HG03558 (cell line): ENCODE results near the gene ATP13A3.

Experiments
- ATAC-seq: cut with Tn5 transposase; IDR thresholded peaks from one replicate; pipeline ENCODE4 v1.9.1; 2021; ENCODE audit warnings: moderate number of reproducible peaks; ENCODE audit not compliant: unreplicated experiment; ENCODE audit errors: extremely low read depth

ATP13A3 gene

DNA sequence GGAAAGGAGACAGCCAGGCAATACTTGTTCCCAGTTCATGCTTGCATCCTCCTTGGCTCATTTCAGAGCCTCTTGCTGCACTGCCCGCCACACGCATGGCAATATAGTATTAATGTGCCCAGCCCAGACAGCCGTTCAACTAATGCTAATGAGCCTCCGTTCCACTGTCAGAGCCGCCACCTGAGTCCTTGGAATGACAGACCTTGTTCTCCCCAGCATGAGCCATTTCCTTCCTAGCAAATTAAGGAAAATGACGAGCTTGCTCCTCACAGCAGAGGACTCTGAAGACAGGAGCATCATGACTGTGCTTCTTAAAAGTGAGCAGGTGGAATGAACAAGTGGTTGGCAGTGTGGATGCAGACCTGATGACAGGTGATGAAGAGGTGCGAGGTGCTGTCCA lies 106.5 kb downstream of the ATP13A3 start:
- no peak for ATAC-seq

- no peak for ATAC-seq
These were observed 107.2 kb downstream of the ATP13A3 start for GRCh38 chr3:194379651-194380050.

DNA sequence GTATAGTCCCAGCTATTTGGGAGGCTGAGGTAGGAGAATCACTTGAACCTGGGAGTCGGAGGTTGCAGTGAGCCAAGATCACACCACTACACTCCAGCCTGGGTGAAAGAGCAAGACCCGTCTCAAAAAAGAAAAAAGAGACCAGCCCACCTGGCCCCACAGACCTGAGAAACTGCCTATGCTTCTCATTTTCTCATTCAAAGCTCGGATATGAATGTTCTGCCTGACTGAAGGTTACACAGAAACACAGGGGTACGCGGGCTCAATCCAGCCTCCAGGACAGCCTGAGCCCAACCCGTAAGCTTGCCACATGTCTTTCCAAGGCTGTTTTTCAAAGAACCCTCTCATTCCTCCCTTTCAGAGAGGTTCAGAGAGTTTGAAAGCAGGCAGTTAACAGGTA lies 107.6 kb downstream of the ATP13A3 start:
- no peak for ATAC-seq

GRCh38 chr3:194377708-194378107 lies 109.1 kb downstream of the ATP13A3 start:
- no peak for ATAC-seq

DNA sequence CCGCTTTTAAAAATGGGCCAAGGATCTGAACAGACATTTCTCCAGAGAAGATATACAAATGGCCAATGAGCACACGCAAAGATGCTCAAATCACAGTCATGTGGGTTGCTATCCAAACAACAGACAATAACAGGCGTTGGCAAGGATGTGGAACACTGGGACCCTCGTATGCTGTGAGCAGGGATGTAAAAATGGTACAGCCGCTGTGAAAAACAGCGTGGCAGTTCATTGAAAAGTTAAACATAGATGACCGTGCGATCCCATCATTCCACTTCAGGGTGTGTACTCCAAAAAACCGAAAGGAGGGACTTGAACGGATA lies 110.6 kb downstream of the ATP13A3 start:
- ATAC-seq = no peak

DNA sequence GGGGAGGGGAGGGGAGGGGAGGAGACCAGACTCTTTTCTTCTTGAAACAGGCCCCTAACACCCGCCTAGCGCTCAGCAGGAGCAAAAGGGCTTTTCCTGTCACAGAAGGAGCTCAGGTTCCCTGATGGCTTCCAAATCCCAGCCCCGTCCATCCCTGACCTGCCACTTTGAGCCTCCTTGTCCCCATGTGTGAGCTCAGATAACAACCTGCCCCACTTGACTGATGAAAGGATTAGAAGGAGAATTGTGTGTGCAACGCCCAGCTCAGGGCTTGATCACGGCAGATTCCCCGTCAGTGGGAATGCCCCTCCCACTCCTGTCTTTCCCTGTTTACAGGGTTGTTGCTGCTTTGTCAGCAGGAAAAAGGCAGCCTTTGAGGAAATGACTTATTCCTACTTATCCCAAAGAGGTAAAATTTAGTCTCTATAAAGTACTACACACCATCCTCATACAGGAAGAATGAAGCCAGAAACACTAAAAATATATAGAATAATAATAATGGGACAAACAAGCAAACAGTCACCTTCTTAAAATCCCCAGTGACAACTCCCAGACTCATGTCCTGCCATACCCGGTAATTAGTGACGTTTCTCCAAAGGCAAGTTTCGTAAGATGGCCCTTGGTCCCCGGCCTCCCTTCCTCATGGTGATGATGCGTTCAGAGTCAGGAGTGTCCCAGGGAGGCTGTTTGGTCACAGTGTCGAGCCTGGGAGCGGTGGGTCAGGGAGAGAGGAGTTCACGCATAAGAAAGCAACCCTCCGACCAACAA lies 111.1 kb downstream of the ATP13A3 start:
- no peak for ATAC-seq

DNA sequence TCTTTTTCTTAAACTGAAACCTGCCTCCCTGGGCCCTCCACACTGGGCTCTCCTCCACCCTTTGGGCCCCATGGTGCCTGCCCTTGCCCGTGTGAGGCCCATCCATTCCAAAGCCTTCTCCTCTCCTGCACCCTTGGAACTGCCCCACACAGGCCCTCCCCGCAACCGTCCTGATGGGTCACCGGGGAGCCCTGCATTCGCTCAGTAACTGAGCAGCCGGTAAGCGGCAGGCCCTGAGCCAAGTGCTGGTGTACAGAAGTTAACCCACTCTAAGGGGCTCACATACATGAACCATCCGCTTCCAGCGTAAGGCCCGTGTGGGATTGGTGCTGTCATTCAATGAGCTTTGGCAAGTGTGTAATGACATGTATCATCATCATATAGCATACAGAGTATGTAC lies 111.9 kb downstream of the ATP13A3 start:
- ATAC-seq = no peak

GRCh38 chr3:194373899-194374298 lies 112.9 kb downstream of the ATP13A3 start:
- no peak for ATAC-seq

DNA sequence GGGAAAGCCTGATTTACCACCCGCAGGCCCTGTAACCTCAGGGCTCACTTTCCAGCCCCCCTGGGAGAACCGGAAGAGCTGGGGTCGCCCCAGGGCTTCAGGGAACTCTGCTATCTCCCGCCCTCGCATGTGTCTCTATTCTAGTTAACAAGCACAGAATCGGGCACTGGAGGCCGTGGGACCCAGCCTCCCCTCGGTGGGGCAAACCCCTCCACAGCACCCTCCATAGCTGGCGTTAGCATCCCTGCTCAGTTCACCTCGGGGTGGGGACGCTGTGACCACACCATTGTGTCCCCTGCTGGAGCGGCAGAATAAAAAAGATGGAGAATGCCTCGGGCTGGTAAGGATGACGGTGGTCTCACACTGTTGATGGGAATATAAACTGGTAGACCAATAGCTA lies 113.8 kb downstream of the ATP13A3 start:
- no peak for ATAC-seq

DNA sequence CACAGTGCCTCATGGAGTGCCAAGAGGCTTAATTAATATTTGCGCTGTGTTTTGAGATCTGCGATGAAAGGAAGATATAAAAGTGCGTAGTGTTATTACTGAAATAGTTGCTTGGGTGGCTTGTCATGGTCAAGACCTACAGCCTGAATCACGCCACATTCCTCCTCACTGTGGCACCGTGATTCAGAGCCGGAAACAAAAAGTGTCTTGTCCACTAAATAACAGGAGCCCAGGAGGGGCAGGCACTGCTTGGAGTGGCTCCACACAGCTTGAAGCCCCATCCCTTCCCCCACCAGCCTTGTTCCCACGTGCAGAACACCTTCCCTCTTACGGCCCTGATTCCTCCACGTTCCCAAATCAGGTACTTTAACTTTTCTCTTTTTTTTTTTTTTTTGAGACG lies 116.0 kb downstream of the ATP13A3 start:
- ATAC-seq = no peak

DNA sequence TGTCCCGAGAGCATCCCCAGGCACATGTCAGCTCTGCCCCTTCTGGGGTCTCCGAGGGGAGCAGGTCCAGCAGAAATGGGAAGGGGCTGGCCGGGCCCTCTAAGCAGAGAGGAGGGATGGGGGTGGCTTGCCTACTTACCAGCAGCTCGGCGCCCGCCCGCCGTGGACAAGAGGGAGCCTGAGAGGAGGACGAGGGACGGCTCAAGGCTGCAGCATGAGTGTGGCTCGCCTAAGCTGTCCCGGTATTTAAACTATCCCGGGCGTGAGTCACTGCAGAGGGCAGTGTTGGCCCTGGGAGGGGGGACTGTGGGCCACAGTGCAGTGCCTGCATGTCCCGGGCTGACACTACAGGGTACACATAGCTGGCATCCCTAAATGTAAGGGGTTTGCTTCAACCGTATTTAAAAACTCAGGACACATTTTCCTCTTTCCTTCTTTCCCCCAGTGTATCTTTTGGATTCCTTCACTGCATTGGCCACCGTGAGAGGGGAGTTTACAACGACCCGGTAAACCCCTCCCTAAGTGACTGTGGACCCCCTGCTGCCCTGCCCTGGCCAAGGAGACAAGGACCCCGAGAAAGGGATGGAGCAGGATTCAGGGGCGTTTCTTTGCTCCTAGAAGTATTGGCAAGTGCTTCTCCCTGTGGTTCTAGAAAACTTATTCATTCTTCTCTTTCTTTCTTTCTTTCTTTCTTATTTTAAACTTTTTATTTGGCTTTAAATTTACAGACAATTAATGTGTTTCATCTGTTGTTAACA lies 117.1 kb downstream of the ATP13A3 start, which contains the start of gene LRRC15:
Gene LRRC15 (minus strand): TSS at position 222 of the 758 bp plus-strand sequence. CDS start 8,700 bp downstream, outside the sequence.
- ATAC-seq = no peak

- ATAC-seq = no peak
These were observed 117.9 kb downstream of the ATP13A3 start for GRCh38 chr3:194368918-194369317.

- no peak for ATAC-seq
These were observed 118.6 kb downstream of the ATP13A3 start for GRCh38 chr3:194367992-194368841.

GRCh38 chr3:194365978-194366490 lies 120.8 kb downstream of the ATP13A3 start:
- ATAC-seq = no peak

DNA sequence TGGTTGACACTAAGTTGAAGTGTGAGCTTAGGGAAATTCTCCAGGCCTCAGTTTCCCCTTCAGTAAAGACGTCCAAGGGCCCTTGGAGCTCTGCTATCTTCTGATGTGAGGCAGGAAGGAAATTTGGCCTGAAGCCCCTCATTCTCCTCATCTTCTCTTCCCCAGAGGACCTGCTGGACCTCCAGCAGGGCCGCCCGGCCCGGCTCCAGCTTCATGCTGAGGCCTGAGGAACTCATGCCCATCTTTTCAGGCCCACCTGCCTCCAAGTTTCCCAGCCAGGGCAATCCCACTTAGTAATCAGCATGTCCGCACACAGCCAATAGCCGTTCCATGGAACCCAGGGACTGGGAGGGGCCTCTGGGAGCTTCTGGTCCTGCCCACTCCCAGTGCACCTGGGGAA lies 121.3 kb downstream of the ATP13A3 start:
- no peak for ATAC-seq

- ATAC-seq = no peak
These were observed 122.0 kb downstream of the ATP13A3 start for GRCh38 chr3:194364652-194365434.

DNA sequence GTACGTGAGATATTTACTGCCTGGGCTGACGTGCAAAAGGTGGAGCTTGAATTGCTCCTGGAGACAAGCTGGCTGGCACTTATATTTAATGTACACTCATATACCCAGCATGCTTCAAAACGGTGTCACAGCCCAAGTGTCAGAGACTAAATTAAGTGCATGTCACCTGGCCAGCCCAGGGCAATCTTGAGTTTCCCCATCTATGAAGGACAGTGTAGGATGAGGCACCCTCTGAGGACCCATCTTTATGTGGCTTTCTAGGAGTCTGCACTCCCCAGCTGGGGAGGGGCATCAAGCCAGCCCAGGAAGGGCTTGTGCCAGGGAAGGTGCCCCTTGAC lies 122.5 kb downstream of the ATP13A3 start:
- no peak for ATAC-seq

DNA sequence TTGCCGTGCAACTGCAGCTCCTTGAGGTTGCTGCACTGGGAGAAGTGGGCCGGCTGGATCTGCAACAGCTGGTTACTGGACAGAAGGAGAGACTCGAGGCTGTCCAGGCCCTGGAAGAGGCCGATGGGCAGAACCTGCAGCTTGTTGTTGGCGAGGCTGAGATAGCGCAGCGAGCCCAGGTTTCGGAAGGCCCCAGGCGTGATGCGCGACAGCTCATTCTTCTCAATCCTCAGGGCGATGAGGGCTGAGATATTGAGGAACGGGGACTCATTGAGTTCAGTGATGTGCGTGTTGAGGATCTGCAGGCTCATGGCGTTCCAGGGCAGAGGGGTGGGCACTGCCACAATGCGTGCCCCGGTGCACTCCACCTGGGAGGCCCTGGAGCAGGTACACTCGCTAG lies 126.2 kb downstream of the ATP13A3 start:
- no peak for ATAC-seq

DNA sequence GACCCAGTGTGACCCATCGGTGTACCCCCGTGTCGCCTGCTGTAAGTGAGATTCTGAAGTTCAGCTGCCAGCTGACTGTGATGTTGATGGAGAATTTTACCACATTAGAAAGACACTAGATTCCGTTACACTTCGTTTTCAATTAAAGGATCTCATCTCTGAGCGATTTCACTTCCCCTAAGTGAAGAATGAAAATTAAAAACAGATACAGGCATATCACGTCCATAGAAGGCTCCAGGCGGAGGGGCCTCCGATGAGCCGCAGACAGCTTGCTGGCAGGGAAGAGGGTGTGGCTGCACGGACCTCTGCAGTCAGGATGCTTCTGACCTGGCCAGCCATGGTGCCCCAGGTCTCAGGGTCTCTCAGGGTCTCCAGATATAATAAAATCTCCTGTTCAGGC lies 129.1 kb downstream of the ATP13A3 start:
- ATAC-seq = no peak

- no peak for ATAC-seq
These were observed 131.4 kb downstream of the ATP13A3 start for GRCh38 chr3:194355379-194355778.
